Measurements from ENCODE around the gene VPS8.

GRCh38 chr3:184822081-184822480 lies 10.1 kb downstream of the VPS8 start:
- TF ChIP-seq POLR2A (IDR thresholded peaks at IDR 0.05): no peak
- TF ChIP-seq, protein P1, sequence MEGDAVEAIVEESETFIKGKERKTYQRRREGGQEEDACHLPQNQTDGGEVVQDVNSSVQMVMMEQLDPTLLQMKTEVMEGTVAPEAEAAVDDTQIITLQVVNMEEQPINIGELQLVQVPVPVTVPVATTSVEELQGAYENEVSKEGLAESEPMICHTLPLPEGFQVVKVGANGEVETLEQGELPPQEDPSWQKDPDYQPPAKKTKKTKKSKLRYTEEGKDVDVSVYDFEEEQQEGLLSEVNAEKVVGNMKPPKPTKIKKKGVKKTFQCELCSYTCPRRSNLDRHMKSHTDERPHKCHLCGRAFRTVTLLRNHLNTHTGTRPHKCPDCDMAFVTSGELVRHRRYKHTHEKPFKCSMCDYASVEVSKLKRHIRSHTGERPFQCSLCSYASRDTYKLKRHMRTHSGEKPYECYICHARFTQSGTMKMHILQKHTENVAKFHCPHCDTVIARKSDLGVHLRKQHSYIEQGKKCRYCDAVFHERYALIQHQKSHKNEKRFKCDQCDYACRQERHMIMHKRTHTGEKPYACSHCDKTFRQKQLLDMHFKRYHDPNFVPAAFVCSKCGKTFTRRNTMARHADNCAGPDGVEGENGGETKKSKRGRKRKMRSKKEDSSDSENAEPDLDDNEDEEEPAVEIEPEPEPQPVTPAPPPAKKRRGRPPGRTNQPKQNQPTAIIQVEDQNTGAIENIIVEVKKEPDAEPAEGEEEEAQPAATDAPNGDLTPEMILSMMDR (IDR thresholded peaks at IDR 0.05): no peak

Measured in esophagus squamous epithelium (tissue), 4 donors.